ENCODE data around the gene SND1.

- TF ChIP-seq CTCF (conservative IDR thresholded peaks at IDR 0.05; ENCODE audit: low read depth, low read length) (no peak), USF2 (IDR thresholded peaks at IDR 0.05; ENCODE audit: low read depth, low read length) (no peak), POLR2A (IDR thresholded peaks at IDR 0.05; ENCODE audit: low read depth, low read length) (no peak), RFX5 (IDR thresholded peaks at IDR 0.05; ENCODE audit: low read depth, low read length) (no peak), CHD1 (IDR thresholded peaks at IDR 0.05; ENCODE audit: low read depth, low read length) (no peak), MAZ (IDR thresholded peaks at IDR 0.05; ENCODE audit: borderline replicate concordance, low read depth, low read length) (no peak)
Measured at GRCh38 chr7:127780489-127780888, 128.5 kb downstream of the SND1 start.
